Measurements from ENCODE around the gene CUX1. TPM values are rescaled to one million over a fixed set of nuclear protein-coding genes. Genes with fewer than 3 reads are reported as not detected.

CUX1 gene
- total RNA-seq (100 to 1,000 TPM in 9 of 10 donors, 10 to 100 TPM in 1; 97.3 to 176 (median 149) TPM), polyA plus RNA-seq (10 to 100 TPM; 34.5 to 39.7 TPM)
- long read RNA-seq, donor 1, transcript CUX1-202 (23 exons, 2,931 nt): major isoform, 5 of 64 reads
- long read RNA-seq, donor 1, partial matches to known transcripts: 34 of 64 reads
- long read RNA-seq, donor 1, other reads (novel, unspliced or antisense): 24 of 64 reads
- long read RNA-seq, donor 2, transcript CUX1-202 (23 exons, 2,931 nt): major isoform, 8 of 82 reads
- long read RNA-seq, donor 2, partial matches to known transcripts: 36 of 82 reads
- long read RNA-seq, donor 2, other reads (novel, unspliced or antisense): 34 of 82 reads
- long read RNA-seq, donor 3, transcript CUX1-202 (23 exons, 2,931 nt): major isoform, 14 of 78 reads
- long read RNA-seq, donor 3, transcript CUX1-206 (23 exons, 3,026 nt): minor isoform, 5 of 78 reads
- long read RNA-seq, donor 3, partial matches to known transcripts: 7 of 78 reads
- long read RNA-seq, donor 3, other reads (novel, unspliced or antisense): 51 of 78 reads

- Histone ChIP-seq H3K27me3 (no peaks in the 10 kb centered on the region), H3K9me3 (no peaks in the 10 kb centered on the region), H3K4me3 (peak within 1 kb of the TSS; percentile 62 to 90 (median 80)), H3K4me1 (peaks cover 5 to 58% (median 40%) of the 10 kb centered on the region in 9 donors), H3K36me3 (peaks cover 0 to 5% (median 0%) of the 10 kb centered on the region in 9 donors), H3K27ac (peak within 1 kb of the TSS in 9 of 10 donors; percentile 56 to 92 (median 81))
- no peak for TF ChIP-seq CTCF (IDR thresholded peaks at IDR 0.05)
- WGBS, 2 donors: 9% methylated on average over 49 of the region's 49 CpGs
- ATAC-seq: peak in 4 of 8 donors; percentile 3 to 29 (median 20)
- intact Hi-C loops (cut with DNase I): loop anchor here in 8 of 10 donors (2.0 to 10.0 kb wide), 13 partner anchors 40 to 420 kb away; no protein-coding TSS in a partner anchor
- peak in 1 of 2 donors; percentile 19 for DNase-seq
Measured at GRCh38 chr7:101817471-101818286, at the start of gene CUX1. Gene CUX1 (plus strand): TSS chr7:101817626. CDS start chr7:101817640, 14 bp downstream.

- intact Hi-C loops (cut with DNase I): no loop called here
- DNase-seq (no peak), ATAC-seq (no peak)
- H3K27me3 ChIP-seq: peaks cover 0 to 20% (median 6%) of the 10 kb centered on the region in 7 donors
- no peaks in the 10 kb centered on the region for H3K36me3 ChIP-seq
- no peaks in the 10 kb centered on the region for H3K4me1 ChIP-seq
- no peaks in the 10 kb centered on the region for H3K9me3 ChIP-seq
- no peak for TF ChIP-seq CTCF (IDR thresholded peaks at IDR 0.05)
- H3K27ac ChIP-seq: no peak overlapping the region
- H3K4me3 ChIP-seq: no peak overlapping the region
- 91 to 92% methylated on average over 7 of the region's 7 CpGs for WGBS, 2 donors
Measured at GRCh38 chr7:101768280-101768679, 49.1 kb upstream of the CUX1 start.

GRCh38 chr7:101770466-101770865 lies 47.0 kb upstream of the CUX1 start:
- 90 to 95% methylated on average over 4 of the region's 4 CpGs for WGBS, 2 donors
- H3K36me3 ChIP-seq: no peaks in the 10 kb centered on the region
- TF ChIP-seq CTCF (IDR thresholded peaks at IDR 0.05): no peak
- ATAC-seq: no peak
- H3K4me1 ChIP-seq: no peaks in the 10 kb centered on the region
- intact Hi-C loops (cut with DNase I): no loop called here
- no peak overlapping the region for H3K4me3 ChIP-seq
- H3K9me3 ChIP-seq: no peaks in the 10 kb centered on the region
- DNase-seq: no peak
- peaks cover 0 to 24% (median 6%) of the 10 kb centered on the region in 7 donors for H3K27me3 ChIP-seq
- no peak overlapping the region for H3K27ac ChIP-seq

Data from heart right ventricle (tissue), 16 donors.